DND-41 (cell line): ENCODE data around the gene GZF1.

ENCODE experiments used
- ATAC-seq: fragments of 200-7000 bp; cut with Tn5 transposase; 3 replicates; pipeline ENCODE4 v1.9.1; 2021; ENCODE audit warnings: low read depth; ENCODE audit not compliant: insufficient read depth
- DNase-seq: peaks from one replicate; pipeline ENCODE4 v3.0.0-alpha.2; 2020
- H2AFZ ChIP-seq: 2 replicates; pipeline ENCODE4 v1.6.0; 2012; ENCODE audit warnings: low read depth, low read length
- H3K27ac ChIP-seq: 2 replicates; pipeline ENCODE4 v1.5.1; 2012; ENCODE audit warnings: low read length, inconsistent platforms
- H3K27me3 ChIP-seq: fragments of 200-600 bp; sonication (generic); 2 replicates; pipeline ENCODE4 v1.6.0; 2012; ENCODE audit warnings: low read length, mild to moderate bottlenecking, inconsistent platforms; ENCODE audit not compliant: insufficient read depth, poor library complexity
- H3K36me3 ChIP-seq: 2 replicates; pipeline ENCODE4 v1.5.1; 2012; ENCODE audit warnings: low read length, inconsistent platforms; ENCODE audit not compliant: insufficient read depth
- H3K4me1 ChIP-seq: 2 replicates; pipeline ENCODE4 v1.5.1; 2012; ENCODE audit warnings: mild to moderate bottlenecking, low read length; ENCODE audit not compliant: insufficient read depth
- H3K4me2 ChIP-seq: 2 replicates; pipeline ENCODE4 v1.6.0; 2012; ENCODE audit warnings: mild to moderate bottlenecking, moderate library complexity, low read length, inconsistent platforms; ENCODE audit not compliant: insufficient read depth
- H3K4me3 ChIP-seq, 2 experiments: fragments of 200-600 bp in 1 of 2; shearing (Covaris generic) in 1 of 2; 2 replicates each; pipeline ENCODE4 v1.5.1; 2012 to 2016; ENCODE audit warnings: inconsistent platforms in 2 of 2, low read length in 2 of 2, mild to moderate bottlenecking in 2 of 2, low read depth in 1 of 2, moderate library complexity in 1 of 2
- H3K79me2 ChIP-seq: 2 replicates; pipeline ENCODE4 v1.6.0; 2012; ENCODE audit warnings: low read length, inconsistent platforms; ENCODE audit not compliant: insufficient read depth
- H3K9ac ChIP-seq: 2 replicates; pipeline ENCODE4 v1.6.0; 2012; ENCODE audit warnings: low read depth, mild to moderate bottlenecking, inconsistent platforms, low read length, moderate library complexity
- H3K9me3 ChIP-seq: 2 replicates; pipeline ENCODE4 v1.5.1; 2012; ENCODE audit warnings: low read length, moderate library complexity, mild to moderate bottlenecking, inconsistent platforms; ENCODE audit not compliant: insufficient read depth, severe bottlenecking
- H4K20me1 ChIP-seq: 2 replicates; pipeline ENCODE4 v1.6.0; 2012; ENCODE audit warnings: low read length; ENCODE audit not compliant: insufficient read depth
- CTCF ChIP-seq: IDR thresholded peaks from 2 replicates; pipeline ENCODE4 v1.5.1; 2012; ENCODE audit warnings: borderline replicate concordance, low read length, moderate library complexity, mild to moderate bottlenecking; ENCODE audit not compliant: poor library complexity, severe bottlenecking; ENCODE audit errors: extremely low read depth
- EZH2 ChIP-seq: IDR thresholded peaks from 3 replicates; pipeline ENCODE4 v1.6.1; 2012; ENCODE audit warnings: borderline replicate concordance, low read depth, mild to moderate bottlenecking, moderate library complexity, low read length, inconsistent platforms; ENCODE audit not compliant: severe bottlenecking

Gene GZF1

GRCh38 chr20:23391707-23392310 is 29.8 kb downstream of the GZF1 start:
- peaks cover 70% of the 10 kb centered on the region for H3K36me3 ChIP-seq
- peaks cover 7% of the 10 kb centered on the region; the same call in 1 of the 2 replicates for H4K20me1 ChIP-seq
- H3K27me3 ChIP-seq, result no peaks in the 10 kb centered on the region
- H3K4me3 ChIP-seq, result no peak overlapping the region
- ATAC-seq (no peak), DNase-seq (no peak)
- H3K9ac ChIP-seq, result no peak overlapping the region
- H3K9me3 ChIP-seq, result no peaks in the 10 kb centered on the region
- no peak overlapping the region for H3K27ac ChIP-seq
- no peaks in the 10 kb centered on the region for H3K4me1 ChIP-seq
- TF ChIP-seq CTCF, result no peak
- no peak for TF ChIP-seq EZH2
- H2AFZ ChIP-seq, result no peak overlapping the region
- H3K79me2 ChIP-seq, result no peaks in the 10 kb centered on the region; the same call in 1 of the 2 replicates
- H3K4me2 ChIP-seq, result no peak overlapping the region

- Histone ChIP-seq H3K27ac (no peak overlapping the region), H3K4me3 (no peak overlapping the region), H3K9ac (no peak overlapping the region), H3K4me1 (no peaks in the 10 kb centered on the region), H3K36me3 (peaks cover 60% of the 10 kb centered on the region), H3K79me2 (no peaks in the 10 kb centered on the region; the same call in 1 of the 2 replicates), H3K4me2 (no peak overlapping the region), H3K9me3 (no peaks in the 10 kb centered on the region), H4K20me1 (peaks cover 10% of the 10 kb centered on the region; the same call in 1 of the 2 replicates), H2AFZ (no peak overlapping the region), H3K27me3 (no peaks in the 10 kb centered on the region)
- DNase-seq, result no peak
- TF ChIP-seq CTCF, result no peak
- no peak for TF ChIP-seq EZH2
- no peak for ATAC-seq
Measured at GRCh38 chr20:23393996-23394775, 32.2 kb downstream of the GZF1 start.

- no peak for TF ChIP-seq EZH2
- no peak for TF ChIP-seq CTCF
- Histone ChIP-seq H3K9ac (no peak overlapping the region), H3K9me3 (no peaks in the 10 kb centered on the region), H3K4me3 (no peak overlapping the region), H3K4me2 (no peak overlapping the region), H3K79me2 (peaks cover 10% of the 10 kb centered on the region), H3K27ac (no peak overlapping the region), H2AFZ (no peak overlapping the region), H3K27me3 (no peaks in the 10 kb centered on the region), H3K36me3 (peaks cover 48% of the 10 kb centered on the region), H3K4me1 (no peaks in the 10 kb centered on the region), H4K20me1 (peaks cover 9% of the 10 kb centered on the region; the same call in 1 of the 2 replicates)
- no peak for ATAC-seq
- no peak for DNase-seq
Measured at GRCh38 chr20:23396950-23397627, 35.1 kb downstream of the GZF1 start.
